HG03460 (cell line): ENCODE data around the gene SLC39A2.
"Not testable (repeated sequence)": the region's sequence is repeated elsewhere in the genome, so short reads cannot be mapped to it uniquely, and the experiment has no call there.

Experiments
- ATAC-seq: cut with Tn5 transposase; IDR thresholded peaks from one replicate; pipeline ENCODE4 v1.9.1; 2021; ENCODE audit not compliant: unreplicated experiment

SLC39A2 gene

GRCh38 chr14:20998674-20999366, at the start of gene SLC39A2:
Gene SLC39A2, plus strand, starts transcription at chr14:20999293. Its CDS starts 154 bp downstream, at chr14:20999447.
- ATAC-seq = no peak

- not testable (repeated sequence) for ATAC-seq
Measured at GRCh38 chr14:20954736-20955537, 44.2 kb upstream of the SLC39A2 start, which contains the start of gene RNASE2. Gene RNASE2, plus strand, starts transcription at chr14:20955487. Its CDS starts 285 bp downstream, at chr14:20955772.

- not testable (repeated sequence) for ATAC-seq
Measured at GRCh38 chr14:20955538-20955873, 43.6 kb upstream of the SLC39A2 start.

GRCh38 chr14:20956376-20956976, 42.6 kb upstream of the SLC39A2 start:
- ATAC-seq = no peak

GRCh38 chr14:20958946-20959345, 40.1 kb upstream of the SLC39A2 start:
- ATAC-seq = not testable (repeated sequence)

GRCh38 chr14:20969336-20969735, 29.8 kb upstream of the SLC39A2 start:
- ATAC-seq = no peak

- ATAC-seq = no peak
Measured at GRCh38 chr14:20970647-20970982, 28.5 kb upstream of the SLC39A2 start.

- ATAC-seq = peak; percentile 89
Measured at GRCh38 chr14:20970983-20971704, 27.9 kb upstream of the SLC39A2 start.

GRCh38 chr14:20971705-20972021, 27.4 kb upstream of the SLC39A2 start:
- peak; percentile 9 for ATAC-seq

GRCh38 chr14:20973501-20973900, 25.6 kb upstream of the SLC39A2 start:
- ATAC-seq = no peak

- ATAC-seq = no peak
Measured at GRCh38 chr14:20976291-20976690, 22.8 kb upstream of the SLC39A2 start.

GRCh38 chr14:20978687-20979086, 20.4 kb upstream of the SLC39A2 start:
- ATAC-seq = no peak

- no peak for ATAC-seq
Measured at GRCh38 chr14:20980906-20981305, 18.2 kb upstream of the SLC39A2 start.

- ATAC-seq = no peak
Measured at GRCh38 chr14:20982646-20983369, 16.3 kb upstream of the SLC39A2 start.

GRCh38 chr14:20985650-20986049, 13.4 kb upstream of the SLC39A2 start:
- ATAC-seq = not testable (repeated sequence)

GRCh38 chr14:20986811-20987210, 12.3 kb upstream of the SLC39A2 start:
- no peak for ATAC-seq

GRCh38 chr14:20988717-20989470, 10.2 kb upstream of the SLC39A2 start:
- ATAC-seq = no peak

- no peak for ATAC-seq
Measured at GRCh38 chr14:20989471-20989786, 9.7 kb upstream of the SLC39A2 start.

- ATAC-seq = peak; percentile 94
Measured at GRCh38 chr14:20989787-20990600, 9.1 kb upstream of the SLC39A2 start, which contains the start of gene METTL17. Gene METTL17, plus strand, starts transcription at chr14:20989980. Its CDS starts 23 bp downstream, at chr14:20990003.
